Ishikawa (cell line): ENCODE measurements around the gene SLC4A2.

Source experiments
- CEBPB ChIP-seq: IDR thresholded peaks from 2 replicates; pipeline ENCODE4 v1.6.1; 2012
- CREB1 ChIP-seq: IDR thresholded peaks from 2 replicates; pipeline ENCODE4 v1.6.1; 2012; ENCODE audit warnings: low read depth
- EGR1 ChIP-seq: IDR thresholded peaks from 2 replicates; pipeline ENCODE4 v1.6.1; 2012
- EP300 ChIP-seq: IDR thresholded peaks from 2 replicates; pipeline ENCODE4 v1.6.1; 2012; ENCODE audit warnings: borderline replicate concordance
- FOXM1 ChIP-seq: IDR thresholded peaks from 2 replicates; pipeline ENCODE4 v1.6.1; 2012; ENCODE audit warnings: low read depth, borderline replicate concordance
- NFIC ChIP-seq: IDR thresholded peaks from 2 replicates; pipeline ENCODE4 v1.6.1; 2012
- RAD21 ChIP-seq: IDR thresholded peaks from 2 replicates; pipeline ENCODE4 v1.6.1; 2012; ENCODE audit warnings: low read depth
- REST ChIP-seq: IDR thresholded peaks from 2 replicates; pipeline ENCODE4 v1.6.1; 2012; ENCODE audit warnings: low read depth, mild to moderate bottlenecking
- TAF1 ChIP-seq: IDR thresholded peaks from 2 replicates; pipeline ENCODE4 v1.6.1; 2012; ENCODE audit warnings: low read depth, mild to moderate bottlenecking
- TCF12 ChIP-seq: IDR thresholded peaks from 2 replicates; pipeline ENCODE4 v1.6.1; 2012; ENCODE audit warnings: low read depth
- TEAD4 ChIP-seq: IDR thresholded peaks from 2 replicates; pipeline ENCODE4 v1.6.1; 2012
- USF1 ChIP-seq: IDR thresholded peaks from 2 replicates; pipeline ENCODE4 v1.6.1; 2012
- YY1 ChIP-seq: IDR thresholded peaks from 2 replicates; pipeline ENCODE4 v1.6.1; 2012; ENCODE audit warnings: low read depth
- ZBTB7A ChIP-seq: IDR thresholded peaks from 2 replicates; pipeline ENCODE4 v1.6.1; 2012; ENCODE audit warnings: low read depth
- TF ChIP-seq, protein P1 (sequence below): IDR thresholded peaks from 2 replicates; pipeline ENCODE4 v1.6.1; 2012

SLC4A2 gene

GRCh38 chr7:151016505-151016904 is 42.9 kb upstream of the SLC4A2 start:
- TF ChIP-seq, protein P1, sequence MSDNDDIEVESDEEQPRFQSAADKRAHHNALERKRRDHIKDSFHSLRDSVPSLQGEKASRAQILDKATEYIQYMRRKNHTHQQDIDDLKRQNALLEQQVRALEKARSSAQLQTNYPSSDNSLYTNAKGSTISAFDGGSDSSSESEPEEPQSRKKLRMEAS, result no peak
- TF ChIP-seq CREB1 (no peak), USF1 (no peak), TCF12 (no peak), NFIC (no peak), YY1 (no peak), CEBPB (no peak), REST (no peak), FOXM1 (no peak), TEAD4 (no peak), ZBTB7A (no peak), EGR1 (no peak), TAF1 (no peak), EP300 (no peak), RAD21 (no peak)

DNA sequence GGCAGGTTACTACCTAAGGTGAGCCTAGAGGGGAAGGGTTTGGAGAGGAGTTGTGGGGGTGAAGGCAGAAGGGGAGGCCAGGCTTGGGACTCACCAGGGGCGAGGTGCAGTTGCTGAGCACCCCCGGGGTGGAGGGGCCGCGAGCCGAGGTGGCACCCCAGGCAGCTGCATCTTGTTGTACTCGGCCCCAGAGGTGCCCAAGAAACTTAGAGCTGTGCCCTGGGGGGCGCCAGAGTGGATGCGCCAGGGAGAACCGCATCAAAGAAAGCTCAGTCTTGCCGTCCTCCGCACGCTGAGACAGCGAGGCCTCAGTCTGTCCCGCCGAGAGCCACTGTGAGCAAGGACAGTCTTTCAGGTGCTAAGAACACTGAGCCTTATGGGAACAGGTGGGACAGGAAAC is 42.4 kb upstream of the SLC4A2 start:
- no peak for TF ChIP-seq YY1
- no peak for TF ChIP-seq USF1
- no peak for TF ChIP-seq CEBPB
- TF ChIP-seq FOXM1, result no peak
- TF ChIP-seq TCF12, result no peak
- no peak for TF ChIP-seq TEAD4
- no peak for TF ChIP-seq RAD21
- TF ChIP-seq NFIC, result no peak
- TF ChIP-seq CREB1, result no peak
- no peak for TF ChIP-seq ZBTB7A
- TF ChIP-seq EP300, result no peak
- no peak for TF ChIP-seq TAF1
- TF ChIP-seq REST, result no peak
- no peak for TF ChIP-seq EGR1
- TF ChIP-seq, protein P1, result no peak

DNA sequence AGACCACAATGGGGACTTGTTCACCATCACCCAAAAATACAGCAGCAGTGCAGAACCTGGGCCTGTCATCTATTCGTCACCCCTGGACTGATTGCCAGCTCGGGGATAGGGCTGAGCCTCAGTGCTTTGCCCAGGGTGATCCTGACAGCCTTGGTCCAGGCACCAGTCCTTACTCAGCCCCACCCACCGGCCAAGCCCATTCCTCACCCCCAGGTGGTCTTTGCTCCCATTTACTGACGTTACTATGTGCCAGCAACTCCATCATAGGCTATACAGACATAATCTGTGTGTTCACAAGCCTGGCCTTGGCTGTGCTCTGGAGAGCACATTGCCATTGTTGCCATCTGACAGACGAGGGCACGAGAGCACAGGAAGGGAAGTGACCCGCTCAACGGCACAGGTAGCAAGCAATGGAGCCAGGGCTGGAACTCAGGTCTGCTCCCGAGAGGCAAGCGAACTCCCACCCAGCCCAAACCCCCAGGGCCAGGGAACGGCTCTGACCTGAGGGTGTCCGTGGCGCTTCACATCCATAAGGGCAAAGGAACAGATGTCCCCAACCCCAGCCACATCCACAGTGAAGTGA is 41.9 kb upstream of the SLC4A2 start:
- TF ChIP-seq TEAD4 (no peak), TCF12 (no peak), NFIC (no peak)

- TF ChIP-seq REST, result no peak
- peak; percentile 59 for TF ChIP-seq RAD21
- 0 out of 2 replicates have a peak, but pooled peaks have one; percentile 53 for TF ChIP-seq ZBTB7A
These were observed 41.4 kb upstream of the SLC4A2 start for GRCh38 chr7:151017953-151018420.

DNA sequence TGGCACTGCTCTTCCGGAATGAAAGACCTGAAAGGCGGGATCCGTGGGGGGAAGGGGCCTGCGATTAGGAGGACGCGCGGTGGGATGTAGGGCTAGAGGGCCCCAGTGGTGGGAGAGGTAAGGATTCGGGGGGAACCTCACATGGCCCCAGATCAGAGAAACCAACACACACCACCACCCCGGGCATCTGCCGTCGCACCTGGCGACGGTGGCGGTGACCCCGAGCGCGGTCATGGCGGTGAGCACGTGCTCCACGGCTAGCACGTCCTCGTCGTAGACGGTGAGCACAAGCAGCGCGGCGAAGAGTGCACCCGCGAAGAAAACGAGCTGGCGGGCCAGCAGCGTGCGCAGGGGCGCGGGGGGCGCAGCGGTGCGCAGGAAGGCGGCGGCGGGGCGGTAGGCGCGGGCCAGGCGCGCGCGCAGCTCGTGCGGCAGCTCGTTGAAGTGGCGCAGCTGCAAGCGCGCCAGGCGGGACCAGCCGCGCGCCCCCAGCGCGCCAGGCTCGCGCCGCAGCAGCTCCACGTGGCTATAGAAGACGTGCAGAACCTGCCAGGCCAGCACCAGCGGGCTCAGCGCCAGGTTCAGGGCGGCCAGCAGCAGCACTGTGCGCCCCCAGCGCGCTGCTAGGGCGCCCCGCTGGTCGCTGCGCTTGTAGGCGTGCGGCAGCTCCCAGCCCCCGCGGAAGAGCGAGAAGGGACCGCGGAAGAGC is 40.8 kb upstream of the SLC4A2 start:
- TF ChIP-seq EP300 (no peak), TAF1 (no peak), NFIC (peak; percentile 94), REST (no peak), EGR1 (peak; percentile 29; the same call in 1 of the 2 replicates), TCF12 (peak; percentile 76; the same call in 1 of the 2 replicates), USF1 (peak; percentile 64; the same call in 1 of the 2 replicates), YY1 (peak; percentile 51; the same call in 1 of the 2 replicates), ZBTB7A (peak; percentile 64), CREB1 (no peak), TEAD4 (peak; percentile 69), RAD21 (no peak), FOXM1 (no peak), CEBPB (no peak)
- TF ChIP-seq, protein P1, result peak; percentile 99
